Renal pelvis (tissue), 12 donors: Measurements from ENCODE around the gene SHANK3. TPM values are rescaled to one million over a fixed set of nuclear protein-coding genes. Genes with fewer than 3 reads are reported as not detected.
"Not testable (repeated sequence)": the region's sequence is repeated elsewhere in the genome, so short reads cannot be mapped to it uniquely, and the experiment has no call there.

Experiments
- DNase-seq: peaks from one replicate; pipeline ENCODE4 v3.0.0-alpha.2; 2013
- long read RNA-seq, 16 experiments: transcript quantifications; one replicate each; lab custom pipeline, GENCODE V29; 2026
- polyA plus RNA-seq, 3 donors: library from polyadenylated mRNA; unstranded; fragments of 120-200 nt; gene quantifications; one replicate each; pipeline ENCODE4 v1.2.1, GENCODE V29; 2013; ENCODE audit not compliant: insufficient read length in 3 of 3

SHANK3 gene
- 10 to 100 TPM; 19.1 to 27.2 (median 19.6) TPM for polyA plus RNA-seq
- long read RNA-seq, donor 1 = 0 reads
- long read RNA-seq, donor 2, partial matches to known transcripts = 16 of 16 reads
- long read RNA-seq, donor 2, other reads (novel, unspliced or antisense) = 0 of 16 reads
- long read RNA-seq, donor 3 = 0 reads
- long read RNA-seq, donor 4 = 0 reads
- long read RNA-seq, donor 5 = 0 reads
- long read RNA-seq, donor 6 = 0 reads
- long read RNA-seq, donor 7, partial matches to known transcripts = 14 of 14 reads
- long read RNA-seq, donor 7, other reads (novel, unspliced or antisense) = 0 of 14 reads
- long read RNA-seq, donor 8 = 0 reads
- long read RNA-seq, donor 9, partial matches to known transcripts = 5 of 5 reads
- long read RNA-seq, donor 9, other reads (novel, unspliced or antisense) = 0 of 5 reads
- long read RNA-seq, donor 10 = 0 reads
- long read RNA-seq, donor 11, partial matches to known transcripts = 7 of 7 reads
- long read RNA-seq, donor 11, other reads (novel, unspliced or antisense) = 0 of 7 reads
- long read RNA-seq, donor 12 = 0 reads
- long read RNA-seq, donor 13 = 0 reads
- long read RNA-seq, donor 14, partial matches to known transcripts = 23 of 23 reads
- long read RNA-seq, donor 14, other reads (novel, unspliced or antisense) = 0 of 23 reads
- long read RNA-seq, donor 15 = 0 reads
- long read RNA-seq, donor 16 = 0 reads

DNA sequence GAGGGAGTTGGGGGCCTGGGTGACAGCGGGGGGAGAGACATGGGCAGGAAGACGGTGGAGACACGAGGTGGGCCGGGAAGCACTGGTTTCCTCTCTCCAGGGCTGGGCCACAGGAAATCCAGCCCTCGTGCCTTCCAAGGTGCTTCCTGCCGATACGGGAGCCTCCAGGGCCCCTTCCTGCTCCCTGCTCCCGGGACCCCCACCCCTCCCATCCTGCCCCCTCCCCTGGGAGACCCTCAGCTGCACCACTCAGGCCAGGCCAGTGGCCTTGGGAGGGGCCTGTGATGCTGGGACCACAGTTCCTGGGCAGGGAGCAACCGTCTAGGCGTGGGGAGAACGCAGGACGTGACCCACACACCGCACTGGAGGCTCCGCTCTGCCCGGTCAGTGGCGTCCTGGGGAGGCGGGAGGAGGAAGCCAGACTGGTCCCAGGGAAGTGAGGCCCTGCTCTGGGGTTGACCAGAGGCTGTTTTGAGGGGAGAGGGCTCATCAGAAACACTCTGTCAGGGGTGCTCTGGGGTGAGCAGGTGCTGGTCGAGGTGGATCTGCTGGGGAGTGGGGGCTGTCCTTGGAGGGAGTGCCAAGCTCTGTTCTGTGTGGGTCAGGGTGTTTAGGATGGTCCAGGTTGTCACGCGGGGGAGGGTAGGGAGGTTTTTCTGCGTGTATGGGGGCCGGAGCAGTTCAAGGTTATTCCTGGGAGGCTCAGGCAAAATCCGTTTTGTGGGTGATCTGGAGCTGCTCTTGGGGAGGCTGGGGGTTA, at the start of gene SHANK3:
SHANK3 (plus strand) TSS at position 353 of the 760 bp plus-strand sequence.
- DNase-seq = no peak

DNA sequence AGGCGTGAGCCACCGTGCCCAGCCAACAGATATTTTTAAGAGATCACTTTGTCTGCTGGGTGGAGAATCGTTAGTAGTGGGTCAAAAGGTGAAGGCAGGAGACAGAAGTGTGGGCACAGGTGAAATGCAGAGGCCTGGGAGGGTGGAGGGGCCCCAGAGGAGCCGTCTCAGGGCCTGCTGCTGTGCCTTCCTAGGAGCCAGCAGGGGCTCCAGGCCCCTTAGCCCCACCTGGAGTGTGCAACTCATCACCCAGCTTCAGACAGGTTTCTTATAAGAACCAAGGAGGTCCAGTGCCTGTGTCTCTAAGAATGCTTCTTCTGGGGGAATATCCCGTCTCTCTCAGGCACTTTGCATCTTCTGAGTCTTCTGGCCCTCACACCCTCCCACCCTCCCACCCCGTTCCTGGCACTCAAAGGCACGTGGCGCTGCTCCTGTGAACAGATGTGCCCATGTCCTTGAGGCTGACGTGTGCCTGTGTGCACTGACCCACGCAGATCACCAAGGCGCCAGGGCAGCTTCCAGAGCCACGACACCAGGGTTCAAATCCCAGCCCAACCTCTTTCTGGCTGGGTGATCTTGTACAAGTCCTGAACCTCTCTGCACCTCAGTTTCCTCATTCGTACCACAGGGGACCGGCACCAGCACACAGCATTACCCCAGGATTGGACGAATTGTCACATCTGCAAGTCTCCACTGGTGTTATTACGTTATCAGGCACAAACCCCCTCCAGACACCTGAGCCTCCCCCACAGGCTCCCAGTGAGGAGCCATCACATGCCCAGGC, 48.1 kb upstream of the SHANK3 start:
- DNase-seq = no peak

DNA sequence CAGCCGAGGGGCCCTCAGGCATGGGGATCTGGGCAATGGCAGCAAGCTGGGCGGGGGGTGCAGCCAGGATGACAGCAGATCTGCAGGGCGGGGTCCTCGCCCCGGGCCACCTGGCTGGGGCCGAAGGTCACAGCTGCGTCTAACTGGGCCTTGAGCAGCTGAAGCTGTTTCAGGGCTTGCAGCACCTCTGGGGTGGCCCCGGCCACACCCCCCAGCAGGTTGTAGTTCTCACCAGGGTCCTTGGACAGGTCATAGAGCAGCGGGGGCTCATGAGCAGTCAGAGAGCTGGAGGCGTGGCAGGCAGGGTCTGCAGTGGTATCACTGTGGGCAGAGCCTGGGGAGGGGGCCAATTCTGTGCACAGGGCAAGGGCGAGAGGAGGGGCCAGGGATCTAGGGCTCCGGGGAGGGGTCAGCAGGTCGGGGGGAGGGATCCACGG, 47.5 kb upstream of the SHANK3 start:
- no peak for DNase-seq

DNA sequence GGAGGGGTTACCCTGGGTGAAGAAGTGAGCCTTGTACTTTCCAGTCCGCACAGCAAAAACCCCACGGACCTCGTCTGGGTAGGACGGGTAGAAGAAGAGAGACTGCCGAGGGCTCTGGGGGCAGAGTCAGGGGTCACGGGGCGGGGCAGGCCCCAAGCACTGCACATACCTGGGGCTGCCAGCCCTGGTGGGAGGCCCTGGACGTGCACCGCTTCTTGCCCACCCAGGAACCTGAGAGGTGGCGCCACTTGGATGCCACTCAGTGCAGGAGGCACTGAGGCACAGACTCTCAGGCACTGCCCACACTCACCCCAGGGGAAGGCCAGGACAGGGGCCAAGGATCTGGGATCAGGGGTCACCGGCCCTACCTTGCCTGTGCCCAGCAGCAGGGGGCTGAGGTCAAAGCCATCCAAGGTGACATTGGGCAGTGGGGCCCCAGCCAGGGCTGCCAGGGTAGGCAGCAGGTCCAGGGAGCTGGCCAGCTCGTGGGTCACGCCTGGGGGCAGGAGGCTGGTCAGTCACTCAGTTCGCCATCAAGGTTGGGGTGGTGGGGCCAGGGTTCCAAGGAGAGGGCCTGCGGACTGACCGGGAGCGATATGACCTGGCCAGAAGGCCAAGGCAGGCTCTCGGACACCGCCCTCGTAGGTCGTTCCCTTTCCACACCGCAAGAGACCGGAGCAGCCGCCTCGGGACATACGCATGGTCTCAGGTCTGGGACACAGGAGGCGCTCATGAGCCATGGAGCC, 46.9 kb upstream of the SHANK3 start:
- DNase-seq = no peak

DNA sequence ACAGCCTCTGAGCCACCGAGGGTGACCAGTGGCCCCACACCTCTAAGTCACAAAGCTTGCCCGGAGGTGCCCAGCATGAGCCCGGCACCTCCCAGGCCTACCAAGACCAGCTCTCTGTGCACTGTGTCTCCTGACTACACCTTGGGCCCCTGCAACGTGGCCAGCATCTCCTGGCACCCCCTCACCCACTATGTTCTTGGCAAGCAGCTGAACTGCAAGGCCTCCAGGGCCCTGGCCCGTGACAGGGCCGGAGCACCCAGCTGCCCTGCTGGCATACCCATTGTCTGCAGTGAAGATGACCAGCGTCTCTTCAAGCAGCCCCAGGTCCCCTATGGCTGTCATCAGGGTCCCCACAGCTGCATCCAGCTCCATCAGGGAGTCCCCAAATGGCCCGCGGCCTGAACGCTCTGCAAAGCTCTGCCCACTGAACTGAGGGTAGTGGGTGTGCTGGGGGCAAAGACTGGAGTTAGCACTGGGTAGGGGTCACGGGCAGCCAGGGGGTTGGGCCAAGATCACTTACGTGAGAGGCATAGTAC, 46.2 kb upstream of the SHANK3 start:
- no peak for DNase-seq

DNA sequence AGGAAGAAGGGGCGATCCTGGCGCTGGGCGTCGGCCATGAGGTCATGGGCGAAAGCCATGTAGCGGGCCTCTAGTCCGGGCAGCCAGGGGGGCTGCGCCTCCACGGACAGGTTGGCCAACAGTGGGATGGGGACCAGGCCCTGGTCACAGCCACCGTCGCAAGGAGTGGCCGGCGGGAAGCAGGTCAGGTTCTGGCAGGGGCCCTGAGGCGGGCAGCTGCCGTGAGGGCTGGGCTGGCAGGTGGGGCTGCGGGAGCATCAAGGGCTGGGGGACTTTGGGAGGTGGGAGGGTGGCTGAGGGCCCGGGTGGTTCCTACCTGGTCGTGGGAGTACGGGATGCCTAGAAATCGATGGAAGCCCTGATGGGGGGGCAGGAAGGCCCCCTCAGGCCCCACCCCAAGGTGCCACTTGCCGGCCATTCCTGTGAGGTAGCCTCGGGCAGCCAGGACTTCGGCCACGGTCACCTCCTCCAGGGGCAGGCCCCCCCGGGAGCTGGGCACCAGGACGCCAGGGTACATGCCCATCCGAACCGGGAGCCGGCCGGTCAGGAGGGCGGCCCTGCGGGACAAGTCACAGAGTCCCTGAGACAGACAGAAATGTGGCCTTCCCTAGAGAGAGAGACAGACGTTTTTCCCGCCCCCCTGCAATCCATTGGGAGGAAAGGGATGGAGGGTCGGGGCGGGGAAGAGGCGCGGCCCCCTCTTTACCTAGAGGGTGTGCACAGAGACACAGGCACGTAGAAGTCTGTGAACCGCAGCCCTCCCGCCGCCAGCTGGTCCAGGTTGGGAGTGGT, 45.6 kb upstream of the SHANK3 start:
- no peak for DNase-seq

DNA sequence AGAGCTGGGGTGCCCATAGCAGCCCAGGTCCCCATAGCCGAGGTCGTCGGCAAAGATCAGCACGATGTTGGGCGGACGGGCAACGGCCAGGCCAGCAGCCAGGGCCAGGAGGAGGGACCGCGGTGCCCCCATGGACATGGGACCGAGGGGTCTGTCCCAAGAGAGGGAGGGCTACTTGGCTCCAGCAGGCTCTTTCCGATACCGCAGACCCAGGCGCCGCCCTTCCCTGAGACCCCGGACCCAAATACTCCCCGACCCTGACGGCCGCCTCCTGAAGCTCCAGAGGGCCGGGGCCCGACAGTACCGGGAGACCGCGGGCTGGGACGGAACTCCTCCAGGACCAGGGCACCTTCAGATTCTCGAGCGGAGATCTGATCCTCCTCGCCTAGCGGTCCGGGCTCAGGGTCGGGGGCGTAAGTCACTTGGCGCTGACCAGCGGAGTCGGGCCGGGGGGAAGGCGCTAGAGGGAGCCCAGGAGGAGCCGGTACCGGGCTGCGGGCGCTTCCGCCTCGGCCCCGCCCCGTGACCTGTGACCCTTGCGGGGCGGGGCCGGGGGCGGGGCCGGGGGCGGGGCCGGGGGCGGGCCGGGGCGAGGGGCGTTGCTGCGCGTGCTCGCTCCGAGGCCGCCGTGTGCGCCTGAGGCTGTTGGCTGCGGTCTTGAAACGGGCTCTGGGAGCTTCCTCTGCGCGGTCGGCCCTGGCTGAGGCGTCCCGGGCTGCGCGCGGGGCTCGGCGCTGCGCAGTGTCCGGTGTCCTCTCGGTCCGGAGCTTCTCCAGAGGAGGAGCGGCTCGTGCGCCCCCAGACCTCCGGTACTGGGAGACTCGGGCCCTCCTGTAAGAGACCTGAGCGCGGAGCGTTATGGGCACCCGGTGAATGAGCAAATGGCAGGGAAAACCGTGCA, 44.7 kb upstream of the SHANK3 start, which contains the start of gene ARSA:
ARSA (minus strand) TSS at position 511 of the 901 bp plus-strand sequence; CDS start at position 138, 373 bp downstream.
- peak; percentile 64 for DNase-seq

DNA sequence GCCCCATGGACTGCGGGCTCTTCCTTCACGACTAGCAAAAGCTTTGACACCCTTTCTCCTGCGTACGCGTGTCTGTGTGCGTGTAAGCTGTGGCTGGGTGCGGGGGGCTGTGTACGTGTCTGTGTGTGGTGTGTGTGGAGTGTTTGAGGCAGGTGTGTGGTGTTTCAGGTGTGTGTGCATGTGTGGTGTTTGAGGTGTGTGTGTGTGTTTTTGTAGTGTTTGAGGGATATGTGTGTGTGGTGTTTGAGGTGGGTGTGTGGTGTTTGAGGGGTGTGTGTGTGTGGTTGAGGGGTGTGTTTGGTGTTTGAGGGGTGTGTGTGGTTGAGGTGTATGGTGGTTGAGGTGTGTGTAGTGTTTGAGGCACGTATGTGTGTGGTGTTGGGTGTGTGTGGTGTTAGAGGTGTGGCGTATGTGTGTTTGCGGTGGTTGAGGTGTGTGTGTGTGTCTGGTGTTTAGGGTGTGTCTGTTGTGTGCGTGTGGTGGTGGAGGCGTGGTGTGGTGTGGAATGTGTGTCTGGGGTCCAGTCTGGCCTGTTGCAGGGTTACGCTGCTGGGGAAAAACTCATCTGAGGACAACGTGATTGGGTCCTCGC, 44.0 kb upstream of the SHANK3 start:
- DNase-seq = no peak

DNA sequence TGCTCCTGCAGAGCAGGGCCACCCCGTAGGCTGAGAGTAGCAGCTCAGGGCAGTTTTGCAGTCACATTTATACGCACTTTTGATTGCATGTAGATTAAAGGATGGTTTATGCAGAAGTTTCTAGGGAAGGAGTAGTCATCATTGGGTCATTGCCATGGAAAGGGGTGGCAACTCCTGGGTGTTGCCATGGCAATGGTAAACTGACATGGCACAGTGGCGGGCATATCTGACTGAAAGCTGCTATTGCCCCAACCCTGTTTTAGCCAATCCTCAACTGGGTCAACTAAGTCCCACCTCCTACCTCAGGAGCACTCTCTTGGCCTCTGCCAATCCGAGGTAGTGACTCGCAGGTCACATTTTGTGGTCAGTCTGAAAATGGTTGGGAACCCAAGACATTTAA, 42.2 kb upstream of the SHANK3 start:
- no peak for DNase-seq

DNA sequence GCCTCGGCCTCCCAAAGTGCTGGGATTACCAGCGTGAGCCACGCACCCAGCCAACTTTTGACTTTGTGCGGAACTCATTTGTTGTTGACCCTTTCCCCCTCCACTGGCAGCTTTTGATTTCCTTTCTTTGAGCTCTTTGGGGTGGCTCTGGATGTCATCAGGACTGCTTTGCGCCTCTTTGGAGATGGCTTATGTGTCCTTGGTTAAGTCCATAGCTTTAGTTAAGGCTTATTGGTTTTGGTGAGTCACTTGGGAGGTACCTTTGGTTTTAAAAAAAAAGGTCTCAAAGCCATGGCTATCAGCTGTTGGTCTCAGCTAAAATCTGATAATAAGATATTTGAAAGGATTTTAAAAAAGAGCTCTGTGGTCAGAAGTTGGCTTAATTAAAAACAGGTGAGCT, 39.5 kb upstream of the SHANK3 start:
- no peak for DNase-seq

DNA sequence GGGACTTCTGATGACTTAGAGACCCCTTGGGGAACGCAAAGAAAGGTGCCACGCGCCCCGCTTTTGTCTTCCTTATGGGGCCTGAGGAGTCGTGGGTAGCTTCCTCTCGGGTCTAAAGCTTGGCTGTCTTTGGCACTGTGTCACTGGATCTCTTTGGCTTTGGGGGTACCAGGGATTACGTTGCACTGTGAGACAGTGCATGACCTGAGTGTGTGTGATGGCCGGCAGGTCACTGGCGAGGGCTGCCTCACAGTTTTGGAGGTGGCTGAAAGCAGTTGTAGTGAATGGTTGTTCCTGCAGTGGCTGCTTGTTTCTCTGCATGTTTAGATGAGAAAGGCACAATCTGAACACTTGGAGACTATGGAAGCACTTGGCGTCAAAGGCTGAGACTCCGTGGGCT, 38.9 kb upstream of the SHANK3 start:
- DNase-seq = no peak

DNA sequence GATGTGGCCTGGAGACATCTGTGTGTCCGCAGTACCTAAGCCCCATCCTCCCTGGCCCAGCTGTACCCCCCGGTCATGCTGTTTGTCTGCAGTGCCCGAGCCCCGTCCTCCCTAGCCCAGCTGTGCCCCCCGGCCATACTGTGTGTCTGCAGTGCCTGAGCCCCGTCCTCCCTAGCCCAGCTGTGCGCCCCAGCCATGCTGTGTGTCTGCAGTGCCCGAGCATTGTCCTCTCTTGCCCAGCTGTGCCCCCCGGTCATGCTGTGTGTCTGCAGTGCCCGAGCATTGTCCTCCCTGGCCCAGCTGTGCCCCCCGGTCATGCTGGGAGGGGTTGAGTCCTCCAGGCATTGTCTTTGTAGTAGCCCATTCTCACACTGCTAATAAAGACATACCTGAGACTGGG, 37.0 kb upstream of the SHANK3 start:
- DNase-seq = no peak

DNA sequence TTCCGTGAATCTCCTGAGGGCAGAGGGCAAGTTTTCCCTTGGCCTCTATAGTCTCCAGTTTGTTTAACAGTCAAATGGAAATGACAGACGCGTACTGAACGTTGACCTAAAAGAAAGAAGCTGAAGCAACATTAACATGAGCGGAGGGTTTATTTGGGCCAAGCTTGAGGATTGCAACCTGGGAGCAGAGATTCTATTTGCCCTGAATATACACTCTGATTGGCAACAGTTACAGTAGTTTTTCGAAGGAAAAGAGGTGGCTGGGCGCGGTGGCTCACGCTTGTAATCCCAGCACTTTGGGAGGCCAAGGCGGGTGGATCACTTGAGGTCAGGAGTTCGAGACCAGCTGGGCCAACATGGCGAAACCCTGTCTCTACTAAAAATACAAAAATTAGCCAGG, 32.3 kb upstream of the SHANK3 start:
- not testable (repeated sequence) for DNase-seq

DNA sequence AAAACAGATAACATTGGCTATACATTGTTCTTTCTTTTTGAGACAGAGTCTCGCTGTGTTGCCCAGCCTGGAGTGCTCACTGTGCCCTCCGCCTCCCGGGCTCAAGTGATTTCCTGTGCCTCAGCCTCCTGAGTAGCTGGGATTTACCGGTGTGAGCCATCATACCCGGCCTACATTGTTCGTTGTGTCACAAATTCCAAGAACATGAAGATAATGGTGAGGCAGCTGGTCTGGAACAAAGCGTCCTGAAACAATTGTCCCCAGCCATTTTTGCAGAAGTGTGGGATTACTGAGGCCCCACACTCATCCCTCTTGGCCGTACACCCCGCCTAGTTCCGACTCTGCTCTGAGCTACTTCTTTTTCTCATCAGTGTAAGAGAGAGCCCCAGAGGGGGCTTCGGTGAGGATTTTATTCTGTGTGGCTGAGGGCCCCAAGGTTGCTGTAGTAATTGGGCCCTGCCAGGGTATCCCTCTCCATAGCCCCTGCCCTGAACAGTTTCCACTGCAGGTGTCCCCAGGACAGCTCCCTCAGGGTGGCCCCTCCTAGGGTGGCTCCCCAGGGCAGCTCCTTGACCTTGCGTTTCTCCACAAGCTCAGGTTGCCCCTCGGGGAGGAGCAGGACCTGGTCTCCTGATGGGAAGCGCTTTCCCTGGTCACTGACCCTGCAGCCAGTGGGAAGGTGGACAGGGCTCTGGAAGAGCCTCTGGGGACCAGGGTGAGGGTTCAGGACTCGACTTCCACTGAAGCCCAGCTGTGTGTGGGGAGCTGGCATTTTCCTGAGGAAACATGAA, 31.6 kb upstream of the SHANK3 start:
- DNase-seq = no peak

DNA sequence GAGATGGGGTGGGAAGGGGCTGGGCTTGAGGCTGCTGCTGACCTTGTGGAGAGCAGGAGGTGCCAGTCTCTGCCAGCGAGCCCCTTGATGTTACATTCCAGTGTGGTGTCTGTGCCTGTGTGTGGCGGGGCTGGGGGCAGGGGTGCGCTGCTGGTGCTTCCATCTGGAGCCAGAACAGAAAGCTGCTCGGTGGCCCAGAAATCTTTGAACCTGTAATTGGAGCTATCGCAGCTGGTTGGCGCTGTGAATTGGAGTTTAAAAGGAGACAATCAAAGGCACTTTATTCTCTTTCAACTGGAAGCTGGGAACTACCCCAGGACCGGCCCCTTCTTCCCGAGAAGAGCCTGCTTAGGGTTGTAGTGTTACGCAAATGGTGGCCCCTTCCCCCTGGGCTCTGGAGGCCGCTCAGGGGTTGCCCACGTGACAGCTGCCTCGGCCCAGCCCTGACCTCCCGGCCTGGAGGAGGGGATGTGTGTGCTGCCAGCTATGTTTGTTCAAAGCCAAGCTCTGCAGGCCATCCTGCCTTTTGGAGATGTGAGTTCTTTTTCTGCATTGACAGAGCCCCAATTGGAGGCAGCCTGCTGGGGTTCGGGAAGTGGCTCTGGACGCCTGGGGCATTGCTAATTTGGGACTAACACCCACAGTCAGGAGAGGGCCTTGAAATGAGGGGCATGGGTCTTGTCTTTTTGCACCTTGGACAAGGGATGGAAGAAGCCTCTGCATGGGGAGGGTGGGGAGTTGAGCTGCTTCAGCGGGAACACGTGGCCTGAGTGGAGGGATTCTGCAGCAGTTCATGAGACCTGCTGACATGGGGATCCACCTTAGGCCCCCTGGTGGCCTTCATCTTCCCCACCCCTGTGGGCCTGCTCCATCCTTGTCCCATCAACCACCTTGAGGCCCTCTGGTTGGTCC, 30.7 kb upstream of the SHANK3 start:
- no peak for DNase-seq
